ENCODE results near the gene MED26.
A peak's percentile ranks its signal among the peaks of the same experiment; 100 is the strongest.
"Not testable (repeated sequence)": the region's sequence is repeated elsewhere in the genome, so short reads cannot be mapped to it uniquely, and the experiment has no call there.

MED26 gene, protein sequence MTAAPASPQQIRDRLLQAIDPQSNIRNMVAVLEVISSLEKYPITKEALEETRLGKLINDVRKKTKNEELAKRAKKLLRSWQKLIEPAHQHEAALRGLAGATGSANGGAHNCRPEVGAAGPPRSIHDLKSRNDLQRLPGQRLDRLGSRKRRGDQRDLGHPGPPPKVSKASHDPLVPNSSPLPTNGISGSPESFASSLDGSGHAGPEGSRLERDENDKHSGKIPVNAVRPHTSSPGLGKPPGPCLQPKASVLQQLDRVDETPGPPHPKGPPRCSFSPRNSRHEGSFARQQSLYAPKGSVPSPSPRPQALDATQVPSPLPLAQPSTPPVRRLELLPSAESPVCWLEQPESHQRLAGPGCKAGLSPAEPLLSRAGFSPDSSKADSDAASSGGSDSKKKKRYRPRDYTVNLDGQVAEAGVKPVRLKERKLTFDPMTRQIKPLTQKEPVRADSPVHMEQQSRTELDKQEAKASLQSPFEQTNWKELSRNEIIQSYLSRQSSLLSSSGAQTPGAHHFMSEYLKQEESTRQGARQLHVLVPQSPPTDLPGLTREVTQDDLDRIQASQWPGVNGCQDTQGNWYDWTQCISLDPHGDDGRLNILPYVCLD

DNA sequence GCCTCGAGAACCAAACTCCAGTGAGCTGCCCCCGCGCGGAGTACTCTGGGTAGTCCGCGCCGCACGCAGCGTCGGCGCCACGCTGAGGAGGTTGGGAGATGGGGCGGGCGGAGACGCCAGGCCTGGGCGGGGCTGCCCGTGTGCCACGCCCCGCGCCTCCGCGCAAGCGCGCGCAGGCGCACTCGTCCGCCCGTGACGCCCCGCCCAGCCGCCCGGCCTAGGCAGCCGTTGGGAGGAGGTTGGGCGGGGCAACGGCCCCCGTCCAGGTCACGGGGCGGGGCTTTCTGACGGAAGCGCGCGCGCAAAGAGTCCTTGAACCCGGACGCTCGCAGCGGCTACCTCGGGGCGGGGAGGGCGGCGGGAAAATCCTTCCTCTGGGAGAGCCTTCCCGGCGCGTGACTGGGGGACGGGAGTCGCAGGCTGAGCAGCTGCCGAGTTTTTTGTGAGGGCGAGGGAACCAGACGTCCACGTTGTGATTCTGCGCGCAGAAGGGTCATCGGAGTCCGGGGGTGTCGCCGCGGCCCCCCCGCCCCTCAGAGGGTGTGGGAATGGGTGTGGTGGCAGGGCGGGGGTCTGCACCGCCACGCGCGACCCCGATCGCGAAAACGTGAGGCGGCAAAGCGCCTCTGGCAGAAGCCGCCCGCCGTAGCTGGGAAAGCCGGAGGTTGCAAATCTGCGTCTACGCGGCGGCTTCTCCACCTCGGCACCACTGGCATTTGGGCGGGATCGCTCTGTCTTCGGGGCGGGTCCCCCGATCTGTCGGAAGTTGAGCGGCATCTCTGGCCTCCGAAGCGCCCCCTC, at the start of gene MED26:
Gene MED26, minus strand, starts transcription at position 22 of the 801 bp plus-strand sequence. CDS start 261 bp downstream, outside the sequence.
- H3K4me1 Mint-ChIP-seq, result peaks cover 53% of the 10 kb centered on the region
- peak; percentile 96 for DNase-seq
- H3K4me3 Mint-ChIP-seq, result peak within 1 kb of the TSS; percentile 98
- no peaks in the 10 kb centered on the region for H3K9me3 Mint-ChIP-seq
- CTCF ChIA-PET, result interaction anchor here (0.9 kb wide), 2 partner anchors 41 to 61 kb away, joined by 3 to 4 read pairs; no protein-coding TSS in a partner anchor
- H3K27me3 Mint-ChIP-seq, result peaks cover 4% of the 10 kb centered on the region
- peaks cover 38% of the 10 kb centered on the region for H3K36me3 Mint-ChIP-seq
- H3K27ac Mint-ChIP-seq, result peak within 1 kb of the TSS; percentile 99

DNA sequence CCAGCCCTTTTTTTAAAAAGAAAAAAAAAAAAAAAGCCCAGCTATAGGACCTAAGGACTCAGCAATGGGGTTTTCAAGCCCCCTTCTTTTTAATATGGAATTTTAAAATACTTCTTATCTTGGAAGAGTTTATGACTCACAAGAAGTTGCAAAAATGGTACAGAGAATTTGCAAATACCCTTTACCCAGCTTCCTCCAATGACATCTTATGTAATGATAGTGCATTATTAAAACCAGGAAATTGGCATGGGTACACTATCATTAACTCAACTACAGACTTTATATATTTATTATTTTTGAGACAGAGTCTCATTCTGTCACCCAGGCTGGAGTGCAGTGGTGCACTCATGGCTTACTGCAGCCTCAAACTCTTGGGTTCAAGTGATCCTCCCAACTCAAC, 49.1 kb upstream of the MED26 start:
- Mint-ChIP-seq H3K9me3 (peaks cover 11% of the 10 kb centered on the region), H3K27ac (no peak overlapping the region), H3K4me1 (no peaks in the 10 kb centered on the region), H3K4me3 (no peak overlapping the region), H3K36me3 (no peaks in the 10 kb centered on the region), H3K27me3 (no peaks in the 10 kb centered on the region)
- CTCF ChIA-PET, result interaction anchor here (1.1 kb wide), 1 partner anchor 233 kb away, joined by 4 read pairs; no protein-coding TSS in a partner anchor
- DNase-seq, result no peak

DNA sequence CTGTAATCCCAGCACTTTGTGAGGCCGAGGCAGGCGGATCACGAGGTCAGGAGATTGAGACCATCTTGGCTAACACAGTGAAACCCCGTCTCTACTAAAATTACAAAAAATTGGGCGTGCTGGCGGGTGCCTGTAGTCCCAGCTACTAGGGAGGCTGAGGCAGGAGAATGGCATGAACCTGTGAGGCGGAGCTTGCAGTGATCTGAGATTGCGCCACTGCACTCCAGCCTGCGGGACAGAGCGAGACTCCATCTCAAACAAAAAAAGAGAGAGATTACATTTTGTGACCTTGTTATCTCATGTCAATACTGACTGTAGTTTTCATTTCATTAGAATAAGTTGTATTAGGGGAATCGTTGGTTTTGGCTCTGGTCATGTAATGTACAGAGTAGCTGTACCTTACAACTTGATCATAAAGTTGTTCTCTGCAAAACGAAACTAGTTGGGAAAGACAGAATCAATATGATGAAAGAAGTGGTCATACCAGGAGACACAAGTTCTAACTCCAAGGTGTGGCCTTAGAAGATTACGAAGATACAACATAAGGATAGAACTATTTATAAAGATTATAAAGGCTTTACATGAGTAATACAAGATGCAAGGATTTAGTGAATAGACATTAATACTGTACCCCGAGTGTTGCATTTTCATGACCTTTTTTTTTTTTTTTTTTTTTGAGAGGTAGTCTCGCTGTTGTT, 48.2 kb upstream of the MED26 start:
- Mint-ChIP-seq H3K27ac (no peak overlapping the region), H3K9me3 (peaks cover 7% of the 10 kb centered on the region), H3K27me3 (no peaks in the 10 kb centered on the region), H3K4me3 (no peak overlapping the region), H3K4me1 (no peaks in the 10 kb centered on the region), H3K36me3 (no peaks in the 10 kb centered on the region)
- CTCF ChIA-PET, result interaction anchor here (1.1 kb wide), 1 partner anchor 232 kb away, joined by 4 read pairs; no protein-coding TSS in a partner anchor
- DNase-seq, result no peak

GRCh38 chr19:16673839-16674238, 45.8 kb upstream of the MED26 start:
- H3K9me3 Mint-ChIP-seq, DNase-seq, H3K4me1 Mint-ChIP-seq, H3K27me3 Mint-ChIP-seq, H3K36me3 Mint-ChIP-seq, H3K4me3 Mint-ChIP-seq, CTCF ChIA-PET, H3K27ac Mint-ChIP-seq: not testable (repeated sequence)

DNA sequence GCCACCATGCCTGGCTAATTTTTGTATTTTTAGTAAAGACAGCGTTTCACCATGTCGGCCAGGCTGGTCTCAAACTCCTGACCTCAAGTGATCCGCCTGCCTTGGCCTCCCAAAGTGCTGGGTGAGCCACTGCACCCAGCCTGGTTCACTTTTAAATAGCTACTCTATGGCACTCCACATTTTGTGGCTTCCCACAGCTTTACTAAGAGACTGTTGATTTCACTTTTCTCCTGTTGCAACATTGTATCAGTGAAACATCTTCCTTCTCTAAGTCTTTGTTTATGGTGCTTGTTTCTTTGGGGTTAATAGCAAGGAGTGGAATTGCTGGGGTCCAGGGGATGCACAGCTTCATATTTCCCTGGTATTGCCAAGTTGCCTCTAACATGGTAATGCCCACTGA, 45.2 kb upstream of the MED26 start:
- CTCF ChIA-PET, result no interaction called here
- H3K36me3 Mint-ChIP-seq, result no peaks in the 10 kb centered on the region
- peaks cover 6% of the 10 kb centered on the region for H3K27me3 Mint-ChIP-seq
- H3K4me3 Mint-ChIP-seq, result no peak overlapping the region
- DNase-seq, result no peak
- H3K9me3 Mint-ChIP-seq, result no peaks in the 10 kb centered on the region
- no peaks in the 10 kb centered on the region for H3K4me1 Mint-ChIP-seq
- no peak overlapping the region for H3K27ac Mint-ChIP-seq

DNA sequence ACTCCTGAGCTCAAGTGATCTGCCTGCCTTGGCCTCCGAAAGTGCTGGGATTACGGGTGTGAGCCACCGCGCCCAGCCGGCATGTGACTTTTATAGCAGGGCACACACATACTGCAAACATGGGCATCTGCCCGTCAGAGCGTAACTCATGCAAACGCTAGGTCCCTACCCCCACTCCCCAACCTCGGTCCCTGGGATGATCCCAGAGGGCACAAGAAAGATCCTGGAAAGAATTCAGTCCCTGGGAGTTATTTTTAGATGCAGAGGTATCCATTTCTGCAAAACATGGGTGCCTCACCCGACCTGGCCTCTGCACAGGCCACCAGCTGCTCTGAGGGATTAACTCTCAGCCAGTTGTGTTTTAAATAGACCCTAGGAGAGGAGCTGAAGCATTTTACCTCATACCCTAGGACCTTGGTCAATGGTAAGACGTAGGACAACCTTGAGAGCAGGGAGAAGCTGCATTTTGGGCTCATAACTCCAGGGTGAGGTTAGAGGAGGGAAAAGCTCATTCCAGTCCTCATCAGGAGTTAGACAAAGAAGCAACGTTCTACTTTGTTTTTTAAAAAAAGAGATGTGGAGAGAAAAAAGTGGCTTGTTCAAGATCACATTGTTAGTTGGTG, 43.8 kb upstream of the MED26 start:
- Mint-ChIP-seq H3K4me1 (no peaks in the 10 kb centered on the region), H3K27ac (no peak overlapping the region), H3K27me3 (peaks cover 12% of the 10 kb centered on the region), H3K9me3 (no peaks in the 10 kb centered on the region), H3K4me3 (no peak overlapping the region), H3K36me3 (no peaks in the 10 kb centered on the region)
- DNase-seq, result no peak
- CTCF ChIA-PET, result no interaction called here

GRCh38 chr19:16670291-16670690, 42.3 kb upstream of the MED26 start:
- no peak for DNase-seq
- Mint-ChIP-seq H3K27ac (no peak overlapping the region), H3K4me3 (no peak overlapping the region), H3K4me1 (no peaks in the 10 kb centered on the region), H3K36me3 (no peaks in the 10 kb centered on the region), H3K27me3 (peaks cover 18% of the 10 kb centered on the region), H3K9me3 (no peaks in the 10 kb centered on the region)
- CTCF ChIA-PET, result no interaction called here

DNA sequence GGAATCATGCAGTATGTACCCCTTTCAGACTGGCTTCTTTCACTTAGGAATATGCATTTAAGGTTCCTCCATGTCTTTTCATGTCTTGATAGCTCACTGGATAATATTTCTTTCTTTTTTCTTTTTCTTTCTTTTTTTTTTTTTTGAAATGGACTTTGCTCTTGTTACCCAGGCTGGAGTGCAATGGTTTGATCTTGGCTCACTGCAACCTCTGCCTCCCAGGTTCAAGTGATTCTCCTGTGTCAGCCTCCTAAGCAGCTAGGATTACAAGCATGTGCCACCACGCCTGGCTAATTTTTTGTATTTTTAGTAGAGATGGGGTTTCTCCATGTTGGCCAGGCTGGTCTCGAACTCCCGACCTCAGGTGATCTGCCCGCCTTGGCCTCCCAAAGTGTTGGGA, 40.7 kb upstream of the MED26 start:
- H3K36me3 Mint-ChIP-seq, H3K4me3 Mint-ChIP-seq, H3K9me3 Mint-ChIP-seq, DNase-seq, H3K4me1 Mint-ChIP-seq, H3K27ac Mint-ChIP-seq, CTCF ChIA-PET: not testable (repeated sequence)
- peaks cover 26% of the 10 kb centered on the region for H3K27me3 Mint-ChIP-seq

DNA sequence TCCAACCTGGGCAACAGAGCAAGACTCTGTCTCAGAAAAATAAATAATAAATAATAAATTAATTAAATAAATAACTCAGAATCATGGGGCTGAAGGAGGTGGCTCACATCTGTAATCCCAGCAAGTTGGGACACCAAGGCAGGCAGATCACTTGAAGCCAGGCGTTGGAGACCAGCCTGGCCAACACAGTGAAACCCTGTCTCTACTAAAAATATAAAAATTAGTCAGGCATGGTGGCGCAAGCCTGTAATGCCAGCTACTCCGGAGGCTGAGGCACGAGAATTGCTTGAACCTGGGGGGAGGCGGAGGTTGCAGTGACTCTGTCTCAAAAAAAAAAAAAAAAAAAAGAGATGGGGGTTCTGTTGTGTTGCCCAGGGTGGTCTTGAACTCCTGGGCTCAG, 40.2 kb upstream of the MED26 start:
- DNase-seq, result no peak
- Mint-ChIP-seq H3K27me3 (peaks cover 32% of the 10 kb centered on the region), H3K36me3 (no peaks in the 10 kb centered on the region), H3K27ac (no peak overlapping the region), H3K4me3 (no peak overlapping the region), H3K9me3 (no peaks in the 10 kb centered on the region), H3K4me1 (peaks cover 8% of the 10 kb centered on the region)
- CTCF ChIA-PET, result no interaction called here

- H3K4me1 Mint-ChIP-seq, result peaks cover 49% of the 10 kb centered on the region
- H3K27me3 Mint-ChIP-seq, result peaks cover 47% of the 10 kb centered on the region
- H3K36me3 Mint-ChIP-seq, result peaks cover 18% of the 10 kb centered on the region
- no peaks in the 10 kb centered on the region for H3K9me3 Mint-ChIP-seq
- H3K27ac Mint-ChIP-seq, result peak overlapping the region; percentile 52
- peak overlapping the region; percentile 73 for H3K4me3 Mint-ChIP-seq
- CTCF ChIA-PET, result no interaction called here
- peak; percentile 42 for DNase-seq
These were observed 33.6 kb upstream of the MED26 start for GRCh38 chr19:16661480-16662034.

DNA sequence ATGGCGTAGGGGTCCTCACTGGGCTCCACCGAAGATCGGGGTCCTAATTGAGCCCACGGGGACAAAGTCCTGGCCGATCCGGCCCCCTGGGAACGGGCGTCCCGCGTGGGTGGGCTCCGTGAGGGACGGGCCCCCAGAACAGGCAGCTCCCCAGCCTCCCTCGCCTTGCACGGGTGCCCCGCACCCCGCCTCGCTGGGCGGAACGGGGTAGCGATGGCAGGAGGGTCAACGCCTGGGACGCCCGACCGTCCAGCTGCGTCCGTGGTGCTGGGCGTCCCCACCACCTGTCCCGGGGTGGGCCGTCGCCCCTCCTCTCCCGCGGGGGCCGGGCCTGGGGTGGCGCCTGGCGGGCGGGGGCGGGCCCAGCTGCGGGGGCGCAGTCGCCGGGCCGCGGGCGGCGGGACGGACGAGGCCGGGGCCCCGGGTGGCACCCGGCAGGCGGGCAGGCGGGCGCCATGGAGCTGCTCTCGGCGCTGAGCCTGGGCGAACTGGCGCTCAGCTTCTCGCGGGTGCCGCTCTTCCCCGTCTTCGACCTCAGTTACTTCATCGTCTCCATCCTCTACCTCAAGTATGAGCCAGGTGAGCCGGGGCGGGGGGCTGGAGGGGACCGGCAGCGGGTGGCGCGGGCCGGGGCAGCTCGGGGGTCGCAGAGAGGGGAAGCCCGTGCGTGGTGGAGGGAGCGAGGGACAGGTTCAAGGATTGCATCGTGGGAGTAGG, 32.9 kb upstream of the MED26 start, which contains the start of gene TMEM38A:
Gene TMEM38A, plus strand, starts transcription at position 377 of the 717 bp plus-strand sequence. Its CDS starts 79 bp downstream, at position 456.
- peak within 1 kb of the TSS; percentile 92 for H3K27ac Mint-ChIP-seq
- peak; percentile 67 for DNase-seq
- no peaks in the 10 kb centered on the region for H3K9me3 Mint-ChIP-seq
- H3K4me1 Mint-ChIP-seq, result peaks cover 54% of the 10 kb centered on the region
- H3K36me3 Mint-ChIP-seq, result peaks cover 25% of the 10 kb centered on the region
- CTCF ChIA-PET, result interaction anchor here (1.8 kb wide), 1 partner anchor 73 kb away, joined by 4 read pairs; no protein-coding TSS in a partner anchor
- H3K27me3 Mint-ChIP-seq, result peaks cover 46% of the 10 kb centered on the region
- H3K4me3 Mint-ChIP-seq, result peak within 1 kb of the TSS; percentile 90

DNA sequence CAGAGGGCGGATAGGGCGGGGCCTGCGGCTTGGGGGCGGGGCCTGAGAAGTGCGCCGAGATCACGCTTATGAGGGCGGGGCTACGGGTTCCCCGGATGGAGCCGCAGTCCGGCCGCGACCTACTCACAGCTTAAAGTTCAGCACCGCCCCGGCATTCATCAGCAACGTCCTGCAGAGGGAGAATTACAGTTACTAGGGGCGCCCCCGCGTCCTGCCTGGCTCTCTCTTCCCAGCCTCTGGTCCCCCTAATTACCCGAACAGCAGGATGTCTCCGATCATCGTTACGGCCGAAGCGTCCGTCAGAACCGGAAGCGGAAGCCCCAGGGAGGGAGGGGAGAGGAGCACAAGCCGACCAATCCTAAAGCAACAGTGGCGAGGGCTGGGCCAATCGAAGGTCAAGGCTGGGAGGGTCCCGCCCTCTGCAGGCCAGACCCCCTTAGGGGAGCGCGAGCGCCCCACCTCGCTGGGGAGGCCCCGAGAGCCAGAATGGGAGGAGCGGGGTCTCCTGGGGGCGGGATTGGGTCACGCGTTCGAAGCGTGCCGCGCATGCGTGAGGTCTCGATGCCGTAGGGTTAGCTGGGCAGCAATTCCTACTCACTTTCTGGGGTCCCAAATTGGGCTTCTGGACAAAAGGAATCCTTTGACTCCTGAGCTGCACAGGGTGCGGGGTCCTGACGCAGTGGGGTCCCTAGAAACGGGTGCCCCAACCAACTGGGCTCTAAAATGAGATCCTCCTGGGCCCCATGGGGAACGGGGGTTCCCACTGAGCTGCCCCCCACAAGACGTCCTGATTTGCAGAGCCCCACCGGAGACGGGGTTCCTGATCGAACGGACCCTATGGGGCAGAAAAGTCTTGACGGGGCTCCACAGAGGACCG, 32.1 kb upstream of the MED26 start, which contains the start of gene SMIM7:
Gene SMIM7, minus strand, starts transcription at position 313 of the 877 bp plus-strand sequence. Its CDS starts 34 bp downstream, at position 279.
- DNase-seq, result peak; percentile 99
- Mint-ChIP-seq H3K4me3 (peak within 1 kb of the TSS; percentile 90), H3K36me3 (peaks cover 29% of the 10 kb centered on the region), H3K27me3 (peaks cover 39% of the 10 kb centered on the region), H3K27ac (peak within 1 kb of the TSS; percentile 92), H3K9me3 (no peaks in the 10 kb centered on the region), H3K4me1 (peaks cover 54% of the 10 kb centered on the region)
- CTCF ChIA-PET, result interaction anchor here (1.8 kb wide), 1 partner anchor 72 kb away, joined by 4 read pairs; no protein-coding TSS in a partner anchor

All from activated naive CD4-positive, alpha-beta T cell treated with anti-CD3 and anti-CD28 coated beads, Interleukin-2, amount 10 ng/mL, durations not matched to agents 7 days and 5 days (primary cell).